DMS 273 (cell line): ENCODE measurements around the gene ZFP42.
"Not testable (repeated sequence)": the region's sequence is repeated elsewhere in the genome, so short reads cannot be mapped to it uniquely, and the experiment has no call there.

Experiments
- DNase-seq: peaks from one replicate; lab custom pipeline; 2025; ENCODE audit not compliant: unreplicated experiment; lab: John Stamatoyannopoulos, UW

Gene ZFP42

DNA sequence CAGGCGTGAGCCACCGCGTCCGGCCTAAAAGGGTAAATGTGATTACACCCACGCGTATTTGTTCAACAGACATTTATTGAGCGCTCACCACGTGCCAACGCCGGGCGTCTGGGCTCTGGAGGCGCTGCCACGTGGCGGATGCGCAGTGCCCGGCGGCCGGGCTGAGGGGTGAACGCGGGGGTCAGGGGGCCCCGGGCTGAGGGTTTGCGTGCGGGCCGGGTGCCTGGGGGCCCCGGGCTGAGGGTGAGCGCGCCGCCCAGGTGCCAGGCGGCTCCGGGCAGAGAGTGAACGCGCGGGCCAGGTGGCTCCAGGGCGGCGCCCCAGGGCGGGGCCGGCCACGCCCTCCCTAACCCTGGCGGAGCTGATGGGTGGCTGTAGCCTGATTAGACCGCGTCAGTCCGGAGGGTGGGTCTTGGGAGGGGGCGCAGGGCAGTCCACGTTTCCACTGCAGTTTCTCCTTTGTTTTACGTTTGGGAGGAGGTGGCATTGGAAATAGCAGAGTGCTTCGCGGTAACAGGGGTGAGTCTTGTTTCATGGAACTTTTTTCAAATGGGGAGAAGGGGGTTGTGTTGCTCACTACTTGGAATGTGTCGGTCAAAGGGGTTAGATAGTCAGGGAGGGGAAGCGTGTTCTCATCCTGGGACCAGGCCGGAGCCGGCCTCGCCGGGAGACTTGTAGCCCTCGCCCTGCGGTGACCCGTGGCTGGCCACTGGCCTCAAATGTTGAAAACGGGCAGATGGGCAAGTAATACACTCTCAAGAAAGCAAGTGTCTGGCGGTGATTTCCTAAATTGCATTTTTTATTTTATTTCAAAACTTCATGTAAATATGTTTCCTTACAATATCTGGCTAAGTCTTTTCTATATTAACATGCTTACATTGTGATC lies at the start of gene ZFP42:
ZFP42 (plus strand) TSS at position 450 of the 886 bp plus-strand sequence. CDS start 7,037 bp downstream, outside the sequence.
- DNase-seq, result no peak

DNA sequence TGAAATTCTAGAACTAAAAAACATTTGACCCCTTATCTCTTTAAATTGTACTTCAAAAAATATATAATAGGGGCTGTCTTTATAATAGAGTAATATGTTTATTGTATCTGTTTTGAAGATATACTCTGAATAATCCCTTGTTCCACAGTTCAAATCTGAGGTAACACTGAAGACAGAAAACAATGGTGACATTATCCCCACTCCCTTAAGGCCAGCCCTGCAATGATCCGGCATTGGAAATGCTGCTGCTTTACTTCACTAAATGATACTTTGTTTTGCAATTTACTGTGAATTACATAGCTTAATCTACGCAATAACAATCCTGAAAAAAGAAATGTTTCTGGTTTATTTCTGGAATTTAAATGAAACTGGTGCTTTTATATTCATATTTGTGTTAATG lies 34.4 kb upstream of the ZFP42 start:
- DNase-seq, result no peak

DNA sequence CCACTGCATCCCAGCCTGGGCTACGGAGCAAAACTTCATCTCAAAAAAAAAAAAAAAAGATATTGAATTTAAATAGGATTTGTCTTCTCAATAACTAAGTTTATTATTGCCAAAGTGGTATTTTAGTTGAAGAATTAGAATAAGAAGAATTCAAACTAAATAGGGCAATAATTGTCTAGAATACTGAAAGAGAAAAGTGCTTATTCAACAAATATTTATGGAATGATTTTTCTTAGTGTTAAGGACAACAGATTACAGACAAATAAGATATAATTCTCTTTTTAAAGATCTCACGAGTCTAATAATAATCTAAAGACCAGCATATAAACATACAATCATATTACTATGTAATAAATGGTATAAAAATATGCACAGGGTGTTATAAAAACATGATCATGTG lies 33.6 kb upstream of the ZFP42 start:
- no peak for DNase-seq

- no peak for DNase-seq
Observed at GRCh38 chr4:187962926-187963325, 32.6 kb upstream of the ZFP42 start.

DNA sequence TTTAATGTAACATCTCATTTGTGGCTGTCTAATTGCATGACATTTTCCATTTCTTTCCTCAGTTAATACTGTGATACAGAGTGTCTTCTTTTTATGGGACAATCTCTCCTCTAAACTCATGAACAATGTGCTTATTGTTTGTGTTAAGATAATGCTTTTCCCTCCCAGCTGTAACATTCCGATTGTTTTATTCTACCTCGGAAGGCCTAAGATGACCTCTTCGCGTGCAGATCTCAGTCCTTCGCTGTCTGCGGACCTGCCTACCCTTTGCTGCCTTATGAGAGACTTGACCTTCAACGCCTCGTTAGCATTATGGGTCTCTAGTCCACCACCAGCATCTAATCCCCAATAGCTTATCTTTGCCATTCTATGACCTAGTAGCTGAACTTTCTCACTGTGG lies 29.8 kb upstream of the ZFP42 start:
- no peak for DNase-seq

GRCh38 chr4:187972135-187972534 lies 23.4 kb upstream of the ZFP42 start:
- no peak for DNase-seq

- DNase-seq, result no peak
Observed at GRCh38 chr4:187983746-187984145, 11.8 kb upstream of the ZFP42 start.

- DNase-seq, result no peak
Observed at GRCh38 chr4:187992971-187993370, 2.6 kb upstream of the ZFP42 start.

GRCh38 chr4:187993827-187994226 lies 1.7 kb upstream of the ZFP42 start:
- peak; percentile 13 for DNase-seq

DNA sequence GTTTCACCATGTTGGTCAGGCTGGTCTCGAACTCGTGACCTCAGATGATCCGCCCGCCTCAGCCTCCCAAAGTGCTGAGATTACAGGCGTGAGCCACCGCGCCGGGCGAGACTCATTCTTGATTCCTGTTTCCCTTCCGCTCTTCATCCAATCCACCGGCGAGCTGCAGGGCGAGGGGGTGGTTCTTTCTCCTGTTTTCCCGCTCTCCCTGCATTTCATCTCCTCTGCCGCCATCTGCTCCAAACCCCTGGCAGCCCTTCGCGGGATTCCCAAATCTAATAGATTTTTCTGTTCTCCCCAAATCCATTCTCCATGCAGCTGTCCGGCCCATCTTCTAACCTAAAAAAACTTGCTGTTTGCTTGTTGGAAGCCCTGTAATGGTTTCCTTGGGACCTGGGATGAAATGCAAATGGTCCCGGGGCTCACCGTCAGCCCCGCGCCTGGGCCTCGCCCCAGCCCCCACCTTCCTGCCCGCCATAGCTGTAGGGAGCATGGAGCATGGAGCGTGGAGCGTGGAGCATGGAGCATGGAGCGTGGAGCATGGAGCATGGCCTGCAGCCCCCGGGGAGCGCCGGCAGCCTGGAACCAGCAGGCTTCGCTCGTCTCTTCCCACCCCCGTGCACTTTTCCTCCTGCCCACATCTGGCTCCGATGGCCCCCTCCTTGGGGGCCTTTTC lies 1.1 kb downstream of the ZFP42 start:
- DNase-seq, result no peak

DNA sequence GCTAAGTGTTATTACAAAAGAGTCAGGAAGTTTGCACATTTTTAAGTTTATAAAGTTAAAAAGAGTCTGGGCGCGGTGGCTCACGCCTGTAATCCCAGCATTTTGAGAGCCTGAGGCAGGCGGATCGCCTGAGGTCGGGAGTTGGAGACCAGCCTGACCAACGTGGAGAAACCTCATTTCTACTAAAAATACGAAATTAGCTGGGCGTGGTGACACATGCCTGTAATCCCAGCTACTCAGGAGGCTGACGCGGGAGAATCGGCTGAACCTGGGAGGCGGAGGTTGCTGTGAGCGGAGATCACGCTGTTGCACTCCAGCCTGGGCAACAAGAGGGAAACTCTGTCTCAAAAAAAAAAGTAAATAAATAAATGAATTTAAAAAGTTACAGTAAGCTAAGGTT lies 2.4 kb downstream of the ZFP42 start:
- not testable (repeated sequence) for DNase-seq

DNA sequence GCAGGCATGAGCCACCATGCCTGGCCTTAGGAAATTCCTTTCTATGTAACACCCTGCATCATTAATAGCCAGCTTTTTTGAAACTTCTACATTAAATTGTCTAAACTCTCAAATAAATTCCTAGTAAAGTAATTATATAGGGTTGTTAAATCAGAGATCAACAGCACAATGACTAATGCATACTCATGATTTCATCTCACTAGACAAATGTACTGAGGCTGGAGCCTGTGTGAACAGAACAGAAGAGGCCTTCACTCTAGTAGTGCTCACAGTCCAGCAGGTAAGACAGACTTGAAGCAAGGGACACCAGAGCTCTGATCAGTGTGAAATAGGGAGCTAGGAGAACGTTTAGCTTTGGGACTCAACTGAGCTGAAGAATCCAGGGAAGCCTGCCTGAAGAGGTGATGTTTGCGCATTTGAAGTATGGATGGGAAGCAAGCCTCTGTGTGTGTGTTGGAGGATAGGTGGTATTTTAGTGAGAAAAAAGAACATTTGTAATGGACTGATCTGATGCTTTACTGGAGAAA lies 3.9 kb downstream of the ZFP42 start:
- DNase-seq, result no peak

DNA sequence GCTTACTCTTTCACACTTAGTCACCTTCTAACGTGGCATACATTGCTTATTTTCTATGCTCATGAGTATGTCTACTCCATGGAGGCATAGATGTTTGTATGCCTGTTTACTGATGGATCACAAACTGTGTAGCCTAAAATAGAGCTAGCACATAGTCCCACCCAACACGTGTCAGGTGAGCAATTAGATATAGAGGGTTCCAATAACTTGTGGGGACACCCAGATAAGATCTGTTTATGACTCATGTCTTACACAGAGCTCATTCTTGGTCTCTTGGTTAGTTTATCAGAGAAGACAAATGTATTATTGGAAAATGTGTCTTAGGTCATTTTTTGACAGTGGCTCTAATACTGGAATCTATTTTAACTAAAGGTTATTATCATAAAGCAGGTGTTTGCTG lies 6.8 kb downstream of the ZFP42 start:
- no peak for DNase-seq

GRCh38 chr4:188002751-188003150 lies 7.2 kb downstream of the ZFP42 start:
- no peak for DNase-seq

GRCh38 chr4:188005561-188005960 lies 10.0 kb downstream of the ZFP42 start:
- no peak for DNase-seq

DNA sequence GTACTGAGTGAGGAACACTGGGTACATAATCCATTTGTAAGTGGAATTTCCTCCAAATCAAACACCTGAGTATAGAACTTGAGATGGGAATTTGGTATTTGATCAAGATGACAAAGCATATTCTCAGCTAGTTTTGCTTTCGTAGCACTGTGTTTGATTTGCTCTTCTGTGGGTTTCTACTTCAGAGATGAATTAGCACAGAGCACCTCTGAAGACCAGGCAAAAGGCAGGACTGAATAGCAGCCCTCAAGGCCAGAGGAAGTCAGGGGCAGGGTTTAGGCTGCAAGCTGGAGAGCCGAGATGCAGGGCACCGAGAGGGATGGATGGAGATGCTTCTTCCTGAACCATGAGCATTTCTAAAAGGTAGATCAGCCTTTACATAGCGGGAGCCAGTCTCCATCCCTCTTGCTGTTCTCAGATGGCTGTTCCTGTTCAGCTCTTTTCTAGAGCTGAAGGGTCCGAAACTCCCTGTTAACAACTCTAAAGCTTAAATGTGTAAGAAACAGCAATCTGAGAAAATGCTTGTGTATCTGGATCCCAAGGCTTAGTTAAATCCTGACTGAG lies 10.8 kb downstream of the ZFP42 start:
- DNase-seq, result no peak

GRCh38 chr4:188008377-188008776 lies 12.8 kb downstream of the ZFP42 start:
- peak; percentile 73 for DNase-seq

DNA sequence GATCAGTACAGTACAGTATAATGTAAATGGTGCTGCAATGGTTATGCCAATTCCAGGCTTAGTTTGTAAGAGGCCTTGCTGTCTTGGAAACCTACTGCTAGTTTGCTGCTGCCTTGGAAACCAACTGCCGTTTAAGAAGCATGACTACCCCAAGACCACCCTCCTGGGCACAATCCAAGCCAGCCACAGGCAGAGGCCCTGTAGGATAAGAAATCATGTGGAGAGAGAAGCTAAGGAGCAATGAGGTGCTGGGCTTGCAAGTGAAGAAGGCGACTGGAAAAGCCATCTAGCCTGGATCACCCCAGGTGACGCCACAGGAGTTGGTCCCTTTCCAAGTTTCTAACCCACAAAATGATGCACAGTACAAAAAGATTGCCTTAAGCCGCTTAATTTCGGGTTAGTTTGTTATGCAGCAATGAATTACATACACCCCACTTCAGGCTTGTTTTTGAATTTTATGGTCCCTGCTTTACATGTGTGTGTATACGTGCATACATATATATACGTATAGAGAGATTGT lies 16.9 kb downstream of the ZFP42 start:
- no peak for DNase-seq

DNA sequence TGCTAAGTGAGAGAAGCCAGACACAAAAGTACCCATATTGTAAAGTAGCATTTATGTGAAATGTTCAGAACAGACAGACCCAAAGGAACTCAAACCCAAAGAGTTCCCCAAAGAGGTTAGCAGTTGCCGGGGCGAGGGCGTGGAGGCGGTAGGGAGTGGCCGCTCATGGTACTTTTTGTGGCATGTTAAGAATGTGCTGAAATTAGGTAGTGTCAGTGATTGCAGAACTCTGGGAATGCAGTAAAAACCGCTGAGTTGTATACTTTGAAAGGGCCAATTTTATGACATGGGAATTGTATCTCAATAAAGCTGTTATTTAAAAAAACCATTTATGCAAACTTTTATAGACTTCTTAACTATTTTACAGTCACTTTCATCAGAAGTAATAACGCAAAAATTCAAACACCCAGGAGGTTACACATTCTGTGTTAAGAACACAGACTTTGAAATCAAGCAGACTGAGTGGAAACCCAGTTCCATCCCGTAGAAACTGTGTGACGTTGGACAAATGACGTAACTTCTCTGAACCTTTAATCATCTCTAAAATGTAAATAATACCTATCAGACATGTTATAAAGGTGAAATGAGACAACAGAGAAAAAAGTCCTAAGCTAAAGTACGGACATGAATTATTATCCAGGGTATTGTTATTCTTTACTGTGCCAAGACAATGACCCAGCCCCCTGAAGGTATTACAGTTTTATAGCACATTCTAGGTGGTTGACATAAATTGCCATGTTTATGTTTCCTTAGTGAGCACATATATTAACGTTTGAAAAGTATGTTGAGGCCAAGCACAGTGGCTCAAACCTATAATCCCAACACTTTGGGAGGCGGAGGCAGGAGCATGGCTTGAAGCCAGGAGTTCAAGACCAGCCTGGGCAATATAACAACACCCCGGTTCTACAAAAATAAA lies 19.7 kb downstream of the ZFP42 start:
- DNase-seq, result no peak

GRCh38 chr4:188016754-188017153 lies 21.2 kb downstream of the ZFP42 start:
- DNase-seq, result no peak

DNA sequence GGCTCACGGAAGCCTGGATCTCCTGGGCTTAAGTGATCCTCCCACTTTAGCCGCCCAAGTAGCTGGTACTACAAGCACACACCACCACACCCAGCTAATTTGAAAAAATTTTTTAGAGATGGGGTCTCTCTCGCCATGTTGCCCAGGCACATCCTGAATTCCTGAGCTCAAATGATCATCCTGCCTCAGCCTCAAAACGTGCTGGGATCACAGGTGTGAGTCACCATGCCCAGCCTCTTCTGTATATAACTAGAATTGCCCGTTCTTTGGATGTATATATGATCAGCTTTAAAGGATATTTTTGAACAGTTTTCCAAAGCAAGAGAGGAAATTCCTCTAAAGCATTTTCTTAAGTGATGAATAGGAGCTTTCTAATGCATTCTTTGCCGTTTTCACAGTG lies 22.7 kb downstream of the ZFP42 start:
- no peak for DNase-seq
